GM12892 (cell line): ENCODE data around the gene CCNB1IP1.

Experiments
- POLR2A ChIP-seq: IDR thresholded peaks from 2 replicates; pipeline ENCODE4 v1.6.1; 2011; ENCODE audit warnings: low read depth, low read length, control low read depth
- POLR2AphosphoS5 ChIP-seq: IDR thresholded peaks from 2 replicates; pipeline ENCODE4 v1.6.1; 2011; ENCODE audit warnings: low read depth, low read length, control low read depth
- TAF1 ChIP-seq: IDR thresholded peaks from 2 replicates; pipeline ENCODE4 v1.6.1; 2011; ENCODE audit warnings: low read depth, mild to moderate bottlenecking, control low read depth, low read length, borderline replicate concordance

DNA sequence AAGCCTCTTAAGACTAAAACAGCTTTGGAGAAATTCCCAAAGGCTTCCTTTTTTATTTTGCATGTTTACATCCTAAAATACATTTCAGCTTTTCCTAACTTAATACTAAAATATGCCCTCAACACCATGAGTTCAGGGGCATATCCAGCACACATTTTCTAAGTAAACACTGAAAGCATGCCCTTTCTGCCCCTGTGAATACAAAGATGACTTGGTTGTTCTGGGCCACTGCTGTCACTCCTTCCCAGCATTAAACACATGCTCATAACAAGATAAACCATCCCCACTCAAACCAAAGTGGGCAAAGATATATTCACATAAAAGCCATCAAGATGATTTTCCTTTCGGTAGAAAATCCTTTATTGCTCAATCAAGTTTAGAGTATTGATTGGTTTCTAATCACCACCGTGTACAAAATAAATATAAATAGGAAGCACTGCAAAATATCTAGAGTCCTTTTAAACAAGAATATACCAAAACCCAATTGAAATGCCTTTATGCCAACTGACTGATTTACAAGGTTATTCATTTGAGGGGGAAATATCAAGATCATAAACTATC, 1.9 kb downstream of the CCNB1IP1 start:
- TF ChIP-seq POLR2AphosphoS5 (no peak), POLR2A (no peak), TAF1 (no peak)
